DMS79 (cell line): Measurements from ENCODE around the gene RPP30.

Experiments
- DNase-seq: peaks from one replicate; lab custom pipeline; 2025; lab: John Stamatoyannopoulos, UW

RPP30 gene

GRCh38 chr10:90944749-90945148, 73.0 kb downstream of the RPP30 start:
- DNase-seq = no peak

GRCh38 chr10:90945491-90946070, 73.8 kb downstream of the RPP30 start:
- no peak for DNase-seq

GRCh38 chr10:90947030-90947960, 75.5 kb downstream of the RPP30 start:
- no peak for DNase-seq
